GM19351 (cell line): Measurements from ENCODE around the gene IL1RAPL2.
"Not testable (repeated sequence)": the region's sequence is repeated elsewhere in the genome, so short reads cannot be mapped to it uniquely, and the experiment has no call there.

Experiments
- ATAC-seq: cut with Tn5 transposase; IDR thresholded peaks from one replicate; pipeline ENCODE4 v1.9.1; 2021; ENCODE audit warnings: mild to moderate bottlenecking, moderate library complexity; ENCODE audit not compliant: unreplicated experiment

IL1RAPL2 gene

DNA sequence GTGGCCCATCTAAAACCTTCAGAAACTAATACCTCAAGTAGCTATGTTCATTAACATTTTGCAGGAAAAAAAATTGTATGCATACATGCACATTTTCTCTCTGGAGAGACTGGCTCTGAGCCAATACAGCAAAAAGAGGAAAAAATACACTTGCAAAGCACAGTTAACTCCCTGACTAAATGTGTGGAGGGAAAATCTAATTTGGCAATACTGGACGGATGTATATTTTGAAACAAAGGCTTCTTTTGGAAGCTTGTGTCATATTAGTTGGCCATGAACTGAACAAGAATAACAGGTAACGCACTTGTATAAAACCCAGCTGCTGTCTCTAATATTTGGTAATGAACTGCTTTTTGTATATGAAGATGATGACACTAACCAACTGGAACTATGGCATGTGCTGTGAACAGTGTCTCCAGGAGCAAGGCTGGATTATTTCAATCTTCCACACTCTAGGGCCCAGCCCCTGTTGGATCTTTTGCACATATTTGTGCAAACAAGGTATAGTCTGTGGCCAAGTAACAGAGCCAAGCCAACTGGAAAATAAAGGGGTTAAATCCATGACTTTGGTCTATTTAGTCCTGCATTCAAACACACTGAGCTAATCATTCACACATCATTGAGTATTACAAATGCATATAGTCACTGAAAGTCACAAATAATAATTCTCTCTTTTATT lies 1188.4 kb downstream of the IL1RAPL2 start:
- no peak for ATAC-seq

DNA sequence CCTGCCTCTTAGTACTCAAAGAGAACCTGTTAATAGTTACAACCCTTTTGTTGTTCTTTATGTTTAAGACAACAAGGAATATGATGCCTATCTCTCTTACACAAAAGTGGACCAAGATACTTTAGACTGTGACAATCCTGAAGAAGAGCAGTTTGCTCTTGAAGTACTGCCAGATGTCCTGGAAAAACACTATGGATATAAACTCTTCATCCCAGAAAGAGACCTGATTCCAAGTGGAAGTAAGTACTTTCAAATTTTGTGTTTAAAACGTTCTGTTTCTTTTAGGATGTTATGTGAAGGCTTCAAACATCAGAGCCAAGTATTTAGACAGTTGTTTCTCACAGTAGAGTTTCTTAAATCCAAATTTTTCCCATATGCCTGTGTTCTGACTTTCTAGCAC lies 1189.1 kb downstream of the IL1RAPL2 start:
- ATAC-seq, result no peak

DNA sequence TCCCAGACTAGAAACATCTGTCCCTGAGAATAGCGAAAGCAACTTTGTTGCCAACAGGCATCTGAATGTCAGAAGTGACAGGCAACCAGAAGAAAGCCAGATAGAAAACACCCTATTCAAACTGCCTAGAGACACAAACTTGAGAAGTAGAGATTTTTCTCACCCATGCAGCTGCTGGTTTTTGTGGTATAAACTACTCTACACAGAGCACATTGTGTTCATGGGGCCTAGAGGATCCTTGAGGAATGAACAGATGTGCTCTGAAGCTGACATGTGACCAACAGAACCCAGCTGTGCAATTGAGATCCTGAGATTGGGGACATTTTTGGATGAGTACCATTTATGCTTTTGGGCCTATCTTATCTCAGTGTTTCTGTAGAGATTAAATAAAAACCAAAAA lies 1192.8 kb downstream of the IL1RAPL2 start:
- ATAC-seq, result no peak

DNA sequence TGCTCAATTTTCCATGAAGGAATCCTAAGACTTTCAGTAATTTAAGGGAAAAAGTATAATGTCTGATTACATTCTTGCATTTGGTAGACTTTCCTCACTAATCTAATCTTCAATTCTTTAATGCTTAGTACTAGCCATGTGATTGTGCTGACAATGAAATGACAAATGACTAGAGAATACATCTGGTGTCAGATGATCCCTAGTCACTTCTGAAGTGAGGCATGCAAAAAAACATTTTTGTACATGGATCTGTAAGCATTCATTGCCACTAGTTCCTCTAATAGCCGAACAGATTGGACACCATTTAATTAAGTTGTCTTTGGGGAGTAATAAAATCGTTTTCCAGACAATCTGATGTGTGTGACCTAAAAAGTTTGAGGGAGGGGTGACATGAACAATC lies 1193.6 kb downstream of the IL1RAPL2 start:
- no peak for ATAC-seq

DNA sequence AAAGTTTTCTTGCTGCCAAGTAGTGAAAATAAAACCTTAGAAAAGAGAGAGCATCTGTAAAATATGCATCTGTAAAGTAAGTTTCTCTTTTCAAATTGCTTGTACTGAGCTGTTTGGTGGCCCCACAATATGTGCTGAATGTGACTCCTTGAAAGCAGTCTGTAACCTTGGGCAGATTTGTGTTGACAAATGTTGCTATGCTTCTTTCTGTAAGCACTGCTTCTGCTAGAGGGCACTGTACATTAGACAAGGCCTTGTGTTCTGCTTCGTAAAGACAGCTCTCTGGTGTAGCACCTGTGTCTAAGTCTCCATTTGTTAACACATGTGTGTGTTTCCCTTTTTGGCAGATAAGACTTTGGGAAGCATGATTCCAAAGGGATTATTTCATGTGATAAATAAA lies 1199.7 kb downstream of the IL1RAPL2 start:
- no peak for ATAC-seq

DNA sequence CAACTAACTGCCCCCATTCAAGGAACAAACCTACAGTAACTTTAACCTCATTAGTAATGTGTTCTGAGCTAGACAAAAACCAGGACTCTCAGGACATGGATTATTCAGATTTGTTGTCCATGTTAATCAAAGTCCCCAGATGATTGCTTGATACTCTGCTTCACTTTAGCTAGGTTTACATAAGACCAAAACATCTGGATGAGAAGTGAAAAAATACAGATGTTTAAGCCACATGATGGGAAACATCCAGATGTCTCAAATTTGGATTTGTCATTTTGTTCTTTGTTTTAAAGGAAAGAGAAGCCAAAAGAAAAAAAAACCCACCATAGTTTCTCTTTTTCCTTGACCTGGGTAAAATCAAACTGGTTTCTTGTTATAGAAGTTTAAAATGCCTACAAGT lies 1207.8 kb downstream of the IL1RAPL2 start:
- no peak for ATAC-seq

DNA sequence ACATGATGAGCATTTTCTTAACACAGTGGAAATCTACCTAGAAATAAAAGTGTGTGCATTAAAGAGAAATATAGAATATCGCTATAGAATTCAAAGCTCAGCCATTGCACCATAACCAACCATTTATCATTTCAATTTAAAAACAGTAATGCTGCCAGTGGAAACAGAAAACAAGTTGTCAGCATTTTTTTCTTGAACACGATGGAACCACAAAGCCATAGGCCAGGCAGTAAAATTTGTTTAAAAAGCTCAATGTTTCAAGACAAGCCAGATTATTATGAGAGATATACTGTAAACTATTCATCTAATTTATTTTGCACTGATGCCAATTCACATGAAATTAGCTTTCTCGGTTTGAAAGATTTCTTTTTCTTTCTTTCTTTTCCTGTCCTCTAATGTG lies 1209.7 kb downstream of the IL1RAPL2 start:
- no peak for ATAC-seq

DNA sequence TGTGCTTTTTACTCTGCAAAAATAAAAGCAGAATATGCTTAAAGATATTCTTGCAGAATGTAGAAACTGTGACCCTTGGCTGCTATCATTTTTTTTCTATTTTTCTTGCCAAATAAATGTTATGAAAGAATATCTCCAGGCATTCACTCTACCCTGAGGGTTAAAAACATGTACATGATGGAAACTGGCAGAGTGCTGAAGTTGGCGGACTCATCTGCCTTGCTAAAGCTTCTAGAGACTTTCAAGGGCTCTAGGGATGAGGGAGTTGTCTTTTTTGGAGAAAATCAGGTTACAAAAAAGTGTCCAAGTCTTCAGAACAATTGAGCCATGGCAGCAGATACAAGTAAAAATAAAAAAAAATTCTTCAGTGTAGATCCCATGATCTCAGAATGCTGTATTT lies 1215.8 kb downstream of the IL1RAPL2 start:
- ATAC-seq, result no peak

DNA sequence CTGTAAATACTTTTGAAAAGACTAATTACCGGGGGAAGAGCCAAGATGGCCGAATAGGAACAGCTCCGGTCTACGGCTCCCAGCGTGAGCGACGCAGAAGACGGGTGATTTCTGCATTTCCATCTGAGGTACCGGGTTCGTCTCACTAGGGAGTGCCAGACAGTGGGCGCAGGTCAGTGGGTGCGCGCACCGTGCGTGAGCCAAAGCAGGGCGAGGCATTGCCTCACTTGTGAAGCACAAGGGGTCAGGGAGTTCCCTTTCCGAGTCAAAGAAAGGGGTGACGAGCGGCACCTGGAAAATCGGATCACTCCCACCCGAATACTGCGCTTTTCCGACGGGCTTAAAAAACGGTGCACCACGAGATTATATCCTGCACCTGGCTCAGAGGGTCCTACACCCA lies 1230.9 kb downstream of the IL1RAPL2 start:
- not testable (repeated sequence) for ATAC-seq

DNA sequence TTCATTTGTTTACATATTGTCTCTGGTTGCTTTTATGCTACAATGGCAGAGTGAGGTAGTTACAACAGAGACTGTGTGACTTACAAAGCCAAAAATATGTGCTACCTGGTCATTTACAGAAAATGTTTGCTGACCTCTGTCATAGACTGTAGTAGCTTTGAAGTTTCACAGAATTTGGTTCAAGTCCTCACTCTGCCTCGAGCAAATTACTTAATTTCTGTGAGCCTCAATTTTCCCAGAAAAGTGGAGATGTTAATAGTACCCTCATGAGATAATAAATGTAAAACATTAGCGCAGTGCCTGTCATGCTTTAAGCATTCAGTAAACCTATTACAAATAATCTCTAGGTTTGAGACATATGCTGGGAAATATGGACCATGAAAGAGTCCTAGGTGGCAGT lies 1237.9 kb downstream of the IL1RAPL2 start:
- no peak for ATAC-seq

DNA sequence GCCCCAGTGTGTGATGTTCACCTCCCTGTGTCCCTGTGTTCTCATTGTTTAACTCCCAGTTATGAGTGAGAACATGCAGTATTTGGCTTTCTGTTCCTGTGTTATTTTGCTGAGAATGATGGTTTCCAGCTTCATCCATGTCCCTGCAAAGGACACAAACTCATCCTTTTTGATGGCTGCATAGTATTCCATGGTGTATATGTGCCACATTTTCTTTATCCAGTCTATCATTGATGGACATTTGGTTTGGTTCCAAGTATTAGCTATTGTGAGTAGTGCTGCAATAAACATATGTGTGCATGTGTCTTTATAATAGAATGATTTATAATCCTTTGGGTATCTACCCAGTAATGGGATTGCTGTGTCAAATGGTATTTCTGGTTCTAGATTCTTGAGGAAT lies 1239.7 kb downstream of the IL1RAPL2 start:
- not testable (repeated sequence) for ATAC-seq

DNA sequence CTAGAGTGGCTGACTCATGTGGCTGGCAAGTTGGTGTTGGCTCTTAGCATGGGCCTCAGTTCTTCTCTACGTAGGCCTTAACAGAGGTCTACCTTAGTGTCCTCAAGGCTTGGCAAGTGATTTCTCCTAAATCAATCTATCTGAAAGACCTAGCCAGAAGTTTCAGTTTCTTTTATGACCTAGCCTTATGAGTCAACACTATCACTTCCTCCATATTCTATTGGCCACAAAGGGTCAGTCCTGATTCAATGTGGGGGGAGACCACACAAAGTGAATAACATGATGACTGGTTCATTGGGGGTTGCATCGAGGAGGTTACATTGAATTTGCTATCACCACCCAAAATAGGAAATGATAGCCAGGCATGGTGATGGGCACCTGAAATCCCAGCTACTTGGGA lies 1250.5 kb downstream of the IL1RAPL2 start:
- ATAC-seq, result no peak
